Islet of Langerhans (tissue), 1 donor: Measurements from ENCODE around the gene EP300.
"Not testable (repeated sequence)": the region's sequence is repeated elsewhere in the genome, so short reads cannot be mapped to it uniquely, and the experiment has no call there.

Experiments
- FAIRE-seq: peaks from one replicate; lab custom pipeline; 2011; peaks lifted over from hg19 to GRCh38; lab: Jason Lieb, UNC

EP300 gene

GRCh38 chr22:41085842-41086241, 6.5 kb upstream of the EP300 start:
- no peak for FAIRE-seq

GRCh38 chr22:41091132-41092022, 1.0 kb upstream of the EP300 start:
- no peak for FAIRE-seq

GRCh38 chr22:41092847-41093411, 537 bp downstream of the EP300 start:
- FAIRE-seq: peak; percentile 38

GRCh38 chr22:41094041-41094593, 1.7 kb downstream of the EP300 start:
- FAIRE-seq: no peak

GRCh38 chr22:41096391-41096790, 4.0 kb downstream of the EP300 start:
- FAIRE-seq: no peak

GRCh38 chr22:41096841-41097240, 4.4 kb downstream of the EP300 start:
- no peak for FAIRE-seq

GRCh38 chr22:41099036-41099435, 6.6 kb downstream of the EP300 start:
- FAIRE-seq: no peak

- FAIRE-seq: no peak
Measured at GRCh38 chr22:41106122-41106968, 14.0 kb downstream of the EP300 start.

- FAIRE-seq: not testable (repeated sequence)
Measured at GRCh38 chr22:41106969-41107325, 14.6 kb downstream of the EP300 start.

- no peak for FAIRE-seq
Measured at GRCh38 chr22:41110968-41111367, 18.6 kb downstream of the EP300 start.

- no peak for FAIRE-seq
Measured at GRCh38 chr22:41116342-41116741, 23.9 kb downstream of the EP300 start.

- FAIRE-seq: no peak
Measured at GRCh38 chr22:41117127-41117965, 25.0 kb downstream of the EP300 start.

- FAIRE-seq: no peak
Measured at GRCh38 chr22:41123151-41123550, 30.8 kb downstream of the EP300 start.

GRCh38 chr22:41124086-41124485, 31.7 kb downstream of the EP300 start:
- no peak for FAIRE-seq

- no peak for FAIRE-seq
Measured at GRCh38 chr22:41127451-41127850, 35.1 kb downstream of the EP300 start.

- FAIRE-seq: no peak
Measured at GRCh38 chr22:41128606-41129005, 36.2 kb downstream of the EP300 start.

- no peak for FAIRE-seq
Measured at GRCh38 chr22:41132550-41132949, 40.2 kb downstream of the EP300 start.

GRCh38 chr22:41140365-41140957, 48.1 kb downstream of the EP300 start:
- FAIRE-seq: no peak

- not testable (repeated sequence) for FAIRE-seq
Measured at GRCh38 chr22:41145921-41146320, 53.5 kb downstream of the EP300 start.

- FAIRE-seq: no peak
Measured at GRCh38 chr22:41146573-41146972, 54.2 kb downstream of the EP300 start.

- FAIRE-seq: no peak
Measured at GRCh38 chr22:41147722-41148121, 55.3 kb downstream of the EP300 start.
